ENCODE measurements around the gene ARAP1.

Gene ARAP1

DNA sequence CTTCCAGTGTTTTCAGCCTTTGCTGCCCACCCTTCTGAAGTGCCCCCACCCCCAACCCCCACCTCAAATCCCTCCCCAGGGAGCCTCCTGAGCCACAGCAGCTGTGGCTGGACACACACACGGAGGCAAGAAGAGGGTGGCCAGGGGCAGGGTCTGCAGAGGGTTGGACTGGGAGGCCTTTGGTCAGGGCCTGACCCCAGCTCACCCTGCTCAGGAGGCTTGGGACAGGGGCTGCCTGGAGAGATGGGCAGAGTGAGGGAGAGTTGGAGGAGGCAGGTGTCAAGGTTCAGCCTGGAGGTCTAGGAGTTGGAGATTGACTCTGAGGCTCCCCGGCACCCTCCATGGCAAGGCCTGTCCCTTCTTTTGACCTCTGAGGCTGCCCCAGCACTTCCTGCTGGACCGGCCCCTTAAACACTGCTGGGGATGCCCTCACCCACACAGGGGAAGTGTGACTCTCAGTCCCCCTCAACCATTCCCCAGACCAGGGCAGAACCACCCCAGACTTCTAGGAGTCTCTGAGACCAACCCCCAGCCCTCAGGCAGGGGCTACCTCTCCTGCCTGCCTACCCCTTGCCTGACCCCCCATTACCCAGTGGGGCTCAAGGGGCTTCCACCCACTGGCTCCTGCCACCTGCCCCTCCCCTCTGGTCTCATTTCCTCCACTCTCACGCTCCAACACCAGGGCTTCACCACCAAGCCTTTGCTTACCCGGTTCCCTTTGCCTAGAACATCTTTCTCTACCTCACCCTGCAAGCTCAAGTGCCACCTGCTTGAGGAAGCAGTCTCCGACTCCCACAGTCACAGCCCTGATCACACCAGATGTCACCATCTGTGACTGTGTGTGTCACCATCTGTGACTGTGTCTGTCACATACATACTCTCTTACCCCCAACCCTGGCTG is 8.6 kb downstream of the ARAP1 start:
- H3K27ac Mint-ChIP-seq: peak overlapping the region; percentile 97
- H3K4me3 Mint-ChIP-seq: peak overlapping the region; percentile 43
- no peaks in the 10 kb centered on the region for H3K9me3 Mint-ChIP-seq
- DNase-seq (ENCODE audit: low spot score in 2 of 2): no peak
- peak; percentile 88 for ATAC-seq
- H3K36me3 Mint-ChIP-seq: peaks cover 2% of the 10 kb centered on the region
- peaks cover 79% of the 10 kb centered on the region for H3K4me1 Mint-ChIP-seq

DNA sequence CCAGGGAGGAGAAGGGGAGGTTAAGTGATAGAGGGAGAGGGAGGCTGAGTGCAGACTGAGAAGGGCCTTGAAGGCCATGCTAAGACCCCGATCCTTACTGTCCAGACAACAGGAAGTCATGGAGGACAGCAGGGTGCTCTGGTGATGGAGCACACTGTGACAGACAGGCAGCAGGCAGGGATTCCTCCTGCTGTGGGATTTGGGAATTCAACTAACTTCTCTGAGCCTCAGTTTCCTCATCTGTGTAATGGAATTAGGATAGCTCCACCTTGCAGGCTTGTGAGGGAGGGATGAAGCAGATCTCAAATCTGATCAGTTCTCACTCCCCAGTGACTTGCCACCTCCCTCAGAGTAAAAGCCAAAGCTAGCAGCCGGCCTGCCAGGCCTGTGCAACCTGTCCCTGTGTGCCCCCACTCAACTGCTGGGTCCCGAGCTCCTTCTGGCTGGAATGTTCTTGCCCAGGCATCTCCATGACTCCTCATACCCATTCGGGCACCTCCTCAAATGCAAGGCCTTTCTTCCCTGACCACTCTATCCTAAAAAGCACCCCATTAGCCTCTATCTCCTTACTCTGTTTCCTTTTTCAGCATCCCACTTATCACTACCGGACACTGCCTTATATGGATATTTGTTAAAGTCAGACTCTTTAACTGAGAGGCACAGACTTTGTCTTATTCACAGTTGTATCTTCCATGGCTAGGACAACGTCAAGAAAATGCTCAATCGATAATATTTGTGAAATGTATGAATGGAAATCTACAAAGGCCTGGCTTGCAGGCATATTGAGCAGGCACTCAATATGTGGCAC is 9.5 kb downstream of the ARAP1 start:
- H3K27ac Mint-ChIP-seq: peak overlapping the region; percentile 97
- peaks cover 84% of the 10 kb centered on the region for H3K4me1 Mint-ChIP-seq
- H3K36me3 Mint-ChIP-seq: peaks cover 6% of the 10 kb centered on the region
- no peak for DNase-seq (ENCODE audit: low spot score in 2 of 2)
- no peak for ATAC-seq
- H3K9me3 Mint-ChIP-seq: no peaks in the 10 kb centered on the region
- H3K4me3 Mint-ChIP-seq: no peak overlapping the region

DNA sequence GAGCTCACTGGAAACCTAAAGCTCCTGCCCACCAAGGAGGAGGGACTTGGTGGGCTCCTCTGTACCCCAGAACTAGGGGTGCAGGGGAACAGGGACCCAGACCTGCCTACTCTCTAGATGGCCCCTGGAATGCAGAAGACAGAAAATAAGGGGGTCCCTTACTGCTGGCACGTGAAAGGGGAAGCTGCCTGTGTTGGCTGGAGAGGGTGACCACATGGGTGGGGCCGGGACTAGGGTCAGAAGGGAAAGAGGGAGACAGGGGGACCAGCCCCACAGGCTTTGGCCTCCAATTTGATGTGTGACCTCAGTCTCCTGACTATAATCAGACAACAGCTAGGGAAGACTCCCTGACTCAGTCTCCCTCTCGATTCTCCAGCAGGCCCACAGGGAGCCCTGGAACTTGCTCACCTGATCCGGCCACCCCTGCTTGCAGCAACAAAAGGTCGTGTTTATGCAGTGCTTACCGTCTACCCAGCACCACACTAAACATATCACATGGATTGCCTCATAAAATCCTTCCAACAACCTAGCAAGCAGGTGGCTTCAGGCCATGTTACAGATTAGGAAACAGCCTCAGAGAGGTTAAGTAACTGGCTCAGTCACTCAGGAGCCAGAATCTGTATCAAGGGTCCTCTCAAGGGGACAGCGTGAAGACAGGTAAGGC is 10.2 kb downstream of the ARAP1 start:
- ATAC-seq: no peak
- Mint-ChIP-seq H3K4me3 (peak overlapping the region; percentile 64), H3K4me1 (peaks cover 84% of the 10 kb centered on the region), H3K27ac (peak overlapping the region; percentile 97), H3K9me3 (no peaks in the 10 kb centered on the region), H3K36me3 (peaks cover 13% of the 10 kb centered on the region)
- DNase-seq (ENCODE audit: low spot score in 2 of 2): no peak

DNA sequence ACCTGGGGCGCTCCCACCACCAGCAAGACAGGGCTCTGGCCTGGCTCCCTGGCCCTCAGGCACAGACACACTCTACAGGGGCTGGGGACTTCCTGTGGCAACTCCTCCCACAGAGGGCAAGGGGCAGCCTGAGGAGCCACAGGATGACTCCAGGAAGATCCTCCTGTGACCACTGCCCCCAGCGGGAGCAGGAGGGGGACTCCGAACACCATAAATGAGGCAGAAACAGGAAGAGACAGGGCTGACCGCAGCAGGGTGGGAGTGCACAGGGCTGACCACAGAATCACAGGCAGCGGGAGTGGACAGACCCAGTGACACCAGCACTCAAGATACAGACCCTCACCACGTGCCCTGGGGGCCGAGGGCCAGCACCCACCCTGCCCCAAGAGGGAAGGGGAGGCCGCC is 10.8 kb downstream of the ARAP1 start:
- Mint-ChIP-seq H3K36me3 (peaks cover 18% of the 10 kb centered on the region), H3K9me3 (no peaks in the 10 kb centered on the region), H3K4me1 (peaks cover 87% of the 10 kb centered on the region), H3K27ac (peak overlapping the region; percentile 97), H3K4me3 (peak overlapping the region; percentile 64)
- no peak for ATAC-seq
- DNase-seq (ENCODE audit: low spot score in 2 of 2): no peak

DNA sequence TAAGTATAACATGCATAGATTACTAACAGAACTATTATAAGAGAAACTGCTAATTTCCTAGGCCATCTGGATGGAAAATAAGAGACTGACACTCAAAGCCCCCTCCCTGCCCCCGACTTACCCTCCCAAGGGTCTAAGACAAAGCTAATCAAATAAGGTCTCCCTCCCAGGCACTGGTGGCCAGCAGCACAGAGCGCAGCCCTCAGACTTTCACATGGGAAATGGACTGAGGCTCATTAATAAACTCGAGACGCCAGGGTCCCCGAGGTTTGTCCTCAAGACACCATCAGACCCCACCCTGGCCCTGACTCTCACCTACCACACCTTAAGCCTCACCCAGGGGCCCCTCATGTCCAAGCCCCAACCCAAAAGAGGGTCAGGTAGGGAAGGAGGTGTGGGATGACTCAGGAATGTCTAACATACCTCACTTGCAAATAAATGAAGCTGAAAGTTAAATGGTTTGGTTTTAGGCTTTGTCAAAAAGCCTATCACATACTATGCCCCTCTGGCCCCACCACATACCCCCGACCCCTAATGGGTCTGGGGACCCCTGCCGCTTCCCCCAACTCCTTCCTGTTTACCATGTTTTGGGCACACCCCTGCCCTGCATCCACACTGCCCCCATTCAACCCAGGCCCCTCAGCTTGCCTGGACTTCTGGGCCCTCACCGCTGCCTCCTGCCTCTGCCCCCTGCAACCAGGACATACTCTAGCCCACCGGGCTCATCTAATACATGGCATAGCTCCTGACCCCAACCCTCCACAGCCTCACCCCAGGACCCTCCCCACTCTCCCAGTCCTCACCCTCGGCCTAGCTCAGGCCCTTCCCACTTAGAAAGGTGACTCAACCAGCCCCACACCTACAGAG is 11.4 kb downstream of the ARAP1 start:
- peak overlapping the region; percentile 97 for H3K27ac Mint-ChIP-seq
- no peak for DNase-seq (ENCODE audit: low spot score in 2 of 2)
- peak overlapping the region; percentile 64 for H3K4me3 Mint-ChIP-seq

DNA sequence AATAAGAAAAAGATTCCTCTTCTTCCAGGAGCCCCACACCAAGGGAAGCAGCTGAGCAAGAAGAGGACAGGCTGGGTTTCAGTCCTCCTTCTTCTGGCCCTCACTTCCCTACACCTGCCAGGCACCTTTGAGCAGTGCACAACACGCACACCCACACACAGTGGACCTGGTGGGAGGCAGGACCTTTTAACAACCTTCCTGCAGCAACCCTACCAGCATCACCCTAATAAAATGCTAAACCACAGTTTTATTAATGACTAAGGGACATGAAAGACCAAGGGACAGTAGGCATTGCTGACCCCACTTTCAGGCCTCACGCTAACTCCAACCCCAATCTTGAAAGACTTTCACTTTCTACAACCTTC is 12.2 kb downstream of the ARAP1 start:
- peaks cover 85% of the 10 kb centered on the region for H3K4me1 Mint-ChIP-seq
- H3K9me3 Mint-ChIP-seq: no peaks in the 10 kb centered on the region
- H3K36me3 Mint-ChIP-seq: peaks cover 19% of the 10 kb centered on the region
- peak overlapping the region; percentile 97 for H3K27ac Mint-ChIP-seq
- H3K4me3 Mint-ChIP-seq: peak overlapping the region; percentile 68
- no peak for DNase-seq (ENCODE audit: low spot score in 2 of 2)
- no peak for ATAC-seq

More for the DNA sequence above, 11.4 kb downstream of the ARAP1 start:
- peaks cover 86% of the 10 kb centered on the region for H3K4me1 Mint-ChIP-seq
- peaks cover 19% of the 10 kb centered on the region for H3K36me3 Mint-ChIP-seq
- ATAC-seq: no peak
- H3K9me3 Mint-ChIP-seq: no peaks in the 10 kb centered on the region

DNA sequence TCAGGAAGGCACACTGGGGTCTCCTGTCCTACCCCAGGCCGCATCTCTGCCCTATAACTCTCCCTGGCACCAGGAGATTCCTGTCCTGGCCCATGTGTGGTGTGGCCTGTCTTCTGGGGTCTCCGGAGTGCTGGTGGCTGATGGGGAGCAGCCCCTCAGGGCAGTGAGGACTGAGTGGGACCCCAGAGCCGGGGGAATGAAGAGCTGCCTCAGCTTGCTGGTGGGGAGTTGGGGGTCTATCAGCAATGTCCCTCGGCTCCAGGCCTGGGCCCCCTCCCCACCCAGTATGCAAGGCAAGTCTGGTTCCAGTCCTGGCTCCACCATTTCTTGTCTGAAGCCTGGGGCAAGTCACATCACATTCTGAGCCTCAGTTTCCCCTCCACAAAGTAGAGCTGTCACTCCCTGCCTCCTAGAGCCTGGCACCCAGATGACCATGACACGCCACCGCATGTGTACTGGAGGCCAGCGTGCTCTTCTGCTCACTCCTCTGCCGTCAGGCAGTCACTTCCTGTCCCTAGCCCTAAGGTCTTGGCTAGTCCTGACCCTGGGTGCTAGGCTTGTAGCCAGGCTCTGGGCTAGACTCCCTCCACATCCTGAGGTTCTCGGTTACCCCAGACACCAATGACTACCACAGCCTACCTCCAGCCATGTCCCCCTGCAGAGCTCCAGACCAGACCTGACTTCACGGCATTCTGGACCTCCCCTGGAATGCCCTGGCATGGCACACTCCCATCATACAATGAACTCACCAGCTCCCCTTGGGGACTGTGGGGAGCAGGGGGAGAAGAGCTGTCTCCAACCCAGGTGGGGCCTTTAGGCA is 12.8 kb downstream of the ARAP1 start:
- peak overlapping the region; percentile 68 for H3K4me3 Mint-ChIP-seq
- ATAC-seq (no peak), DNase-seq (ENCODE audit: low spot score in 2 of 2) (no peak)
- H3K27ac Mint-ChIP-seq: peak overlapping the region; percentile 97
- no peaks in the 10 kb centered on the region for H3K9me3 Mint-ChIP-seq
- H3K36me3 Mint-ChIP-seq: peaks cover 19% of the 10 kb centered on the region
- peaks cover 82% of the 10 kb centered on the region for H3K4me1 Mint-ChIP-seq

DNA sequence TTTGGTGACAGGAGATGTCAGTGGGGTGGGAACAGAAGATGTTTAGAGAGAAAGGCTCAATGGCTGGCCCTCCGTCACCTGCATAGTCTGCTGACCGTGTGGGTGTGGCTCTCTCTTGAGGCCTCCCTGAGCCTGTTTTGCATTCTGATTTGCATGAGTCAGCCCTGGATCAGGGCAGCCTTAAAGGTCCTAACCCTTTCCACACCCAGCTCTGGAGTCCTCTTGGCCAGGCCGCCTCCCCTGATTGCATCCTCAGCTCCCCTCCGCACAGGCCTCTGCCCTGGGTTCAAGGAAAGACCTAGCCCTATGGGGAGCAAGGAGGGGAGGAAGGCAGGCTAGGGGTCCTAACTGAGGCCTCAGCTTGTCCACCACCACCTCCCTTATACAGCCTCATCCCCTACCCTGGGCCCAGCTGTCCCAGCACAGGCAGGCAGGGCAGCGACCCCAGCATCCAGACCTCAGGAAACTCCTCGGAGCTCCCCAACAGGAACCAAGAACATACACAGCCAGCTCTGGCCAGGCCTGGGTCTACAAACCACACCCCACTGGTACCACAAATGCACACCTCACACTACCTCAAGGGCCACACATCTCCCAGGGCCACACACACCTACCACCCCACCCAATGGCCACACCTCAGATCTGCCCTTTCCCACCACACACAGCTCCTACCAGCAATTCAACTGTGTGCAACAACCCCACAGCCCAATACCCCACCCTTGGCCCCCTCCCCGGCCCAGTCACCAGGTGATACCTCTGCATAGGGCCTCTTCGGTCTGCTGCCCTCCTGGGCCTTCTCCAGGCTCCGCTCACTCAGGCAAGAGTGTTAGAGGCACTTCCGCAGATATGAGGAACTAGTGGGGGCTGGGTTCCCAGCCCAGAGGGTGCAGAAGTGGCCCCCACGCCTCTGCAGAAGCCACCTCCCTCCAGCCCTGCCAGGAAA is 13.7 kb downstream of the ARAP1 start:
- Mint-ChIP-seq H3K4me1 (peaks cover 72% of the 10 kb centered on the region), H3K36me3 (peaks cover 19% of the 10 kb centered on the region), H3K4me3 (peak overlapping the region; percentile 68), H3K27ac (peak overlapping the region; percentile 97), H3K9me3 (no peaks in the 10 kb centered on the region)
- no peak for DNase-seq (ENCODE audit: low spot score in 2 of 2)
- ATAC-seq: no peak

DNA sequence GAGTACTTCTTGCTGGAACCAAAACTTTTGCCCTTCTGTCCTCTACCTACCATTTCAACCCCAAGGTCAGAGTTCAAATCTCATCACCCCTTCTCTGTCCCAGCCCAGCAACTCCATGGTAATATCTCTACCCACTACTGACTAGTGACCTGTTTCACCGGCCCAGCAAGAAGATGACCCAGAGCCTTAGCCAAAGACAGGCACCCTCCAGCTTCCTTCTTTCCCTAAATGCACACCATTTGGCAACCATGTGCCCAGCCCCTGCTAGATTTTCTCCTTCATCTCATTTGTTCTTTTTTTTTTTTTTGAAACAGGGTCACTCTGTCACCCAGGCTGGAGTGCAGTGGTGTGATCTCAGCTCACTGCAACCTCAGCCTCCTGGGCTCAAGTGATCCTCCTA is 14.9 kb downstream of the ARAP1 start:
- Mint-ChIP-seq H3K36me3 (peaks cover 19% of the 10 kb centered on the region), H3K4me1 (peaks cover 72% of the 10 kb centered on the region), H3K4me3 (peak overlapping the region; percentile 68), H3K27ac (peak overlapping the region; percentile 97), H3K9me3 (no peaks in the 10 kb centered on the region)
- no peak for DNase-seq (ENCODE audit: low spot score in 2 of 2)
- ATAC-seq: no peak

DNA sequence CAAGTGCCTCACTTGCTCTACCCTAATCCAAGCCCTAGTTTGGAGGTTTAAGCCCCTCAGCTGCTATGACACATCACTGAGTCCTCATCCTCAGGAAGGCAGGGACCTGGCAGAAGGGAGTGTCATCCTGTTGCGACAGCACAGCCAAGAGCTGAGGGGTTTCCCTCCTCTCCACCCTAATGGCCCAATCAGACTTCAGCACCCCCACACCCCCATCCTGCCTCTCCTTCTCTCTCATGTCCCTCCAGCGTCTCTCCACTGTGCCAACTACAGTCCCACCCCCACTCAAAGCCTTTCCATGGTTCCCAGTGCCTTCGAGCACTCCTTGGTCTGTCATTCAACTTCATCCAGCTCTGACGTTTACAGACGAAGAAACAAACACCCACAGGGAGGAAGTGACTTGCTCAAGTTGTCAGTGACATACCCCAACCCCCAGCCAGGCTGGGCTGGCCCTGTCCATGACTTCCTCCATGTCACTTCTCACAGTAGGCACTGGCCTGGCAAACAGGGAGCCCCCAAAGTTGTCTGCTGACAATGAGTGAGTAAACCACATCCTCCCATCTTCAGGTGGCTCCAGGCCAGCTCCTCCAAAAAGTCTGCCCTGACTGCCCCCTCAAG is 15.6 kb downstream of the ARAP1 start:
- Mint-ChIP-seq H3K4me3 (peak overlapping the region; percentile 68), H3K36me3 (peaks cover 19% of the 10 kb centered on the region), H3K27ac (peak overlapping the region; percentile 97), H3K4me1 (peaks cover 66% of the 10 kb centered on the region), H3K9me3 (no peaks in the 10 kb centered on the region)
- ATAC-seq (peak; percentile 93), DNase-seq (ENCODE audit: low spot score in 2 of 2) (peak; percentile 38 to 75)

DNA sequence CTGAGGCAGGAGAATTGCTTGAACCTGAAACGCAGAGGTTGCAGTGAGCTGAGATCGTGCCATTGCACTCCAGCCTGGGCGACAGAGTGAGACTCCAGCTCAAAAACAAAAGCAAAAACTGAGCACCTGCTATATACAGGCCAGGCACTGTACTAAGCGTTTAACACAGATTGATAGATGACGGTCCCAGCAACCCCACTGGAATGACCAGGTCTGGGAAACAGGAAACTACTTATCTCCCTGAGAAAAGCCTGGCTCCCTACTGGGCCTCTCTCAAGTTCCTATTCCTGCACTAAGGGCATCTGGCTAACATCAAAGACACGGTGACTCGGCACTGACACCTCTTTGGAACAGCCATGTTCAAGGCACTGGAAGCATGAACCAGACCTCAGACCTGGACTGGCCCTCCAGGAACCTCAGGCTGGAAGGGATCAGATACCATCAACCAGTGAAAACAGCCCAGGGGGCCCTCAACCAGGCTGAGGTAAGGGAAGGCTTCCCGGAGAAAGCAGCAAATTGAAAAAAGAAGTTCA is 16.6 kb downstream of the ARAP1 start:
- H3K4me1 Mint-ChIP-seq: peaks cover 56% of the 10 kb centered on the region
- peak overlapping the region; percentile 97 for H3K27ac Mint-ChIP-seq
- DNase-seq (ENCODE audit: low spot score in 2 of 2) (no peak), ATAC-seq (no peak)
- H3K4me3 Mint-ChIP-seq: no peak overlapping the region
- H3K36me3 Mint-ChIP-seq: peaks cover 19% of the 10 kb centered on the region
- H3K9me3 Mint-ChIP-seq: no peaks in the 10 kb centered on the region

DNA sequence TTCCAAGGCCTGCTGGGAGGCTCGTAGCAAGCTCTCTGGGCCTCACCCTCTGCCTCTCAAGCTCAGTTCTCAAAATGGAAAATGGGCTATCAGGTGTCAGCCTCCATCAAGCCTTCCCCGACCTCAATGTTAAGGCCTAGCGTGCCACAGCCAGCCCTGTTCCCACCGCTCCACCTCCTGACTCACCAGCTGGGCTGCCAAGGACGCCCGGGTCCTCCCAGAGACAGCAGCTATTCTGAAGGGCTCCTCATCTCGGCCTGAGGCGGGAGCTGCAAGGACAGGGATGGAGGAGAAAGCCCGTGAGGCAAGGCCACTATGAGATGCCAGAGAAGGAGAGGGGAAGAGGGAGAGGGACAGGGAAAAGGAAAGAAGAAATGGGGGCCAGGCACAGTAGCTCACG is 19.9 kb downstream of the ARAP1 start:
- Mint-ChIP-seq H3K9me3 (no peaks in the 10 kb centered on the region), H3K27ac (peak overlapping the region; percentile 92)

More for the DNA sequence above, 19.9 kb downstream of the ARAP1 start:
- H3K4me1 Mint-ChIP-seq: peaks cover 31% of the 10 kb centered on the region
- DNase-seq (ENCODE audit: low spot score in 2 of 2) (no peak), ATAC-seq (no peak)
- no peak overlapping the region for H3K4me3 Mint-ChIP-seq
- peaks cover 9% of the 10 kb centered on the region for H3K36me3 Mint-ChIP-seq
